Stimulated activated CD4-positive, alpha-beta T cell treated with anti-CD3 and anti-CD28 coated beads, TNF-alpha, amount 100 ng/mL, for 4 hours (primary cell): ENCODE results near the gene ZRANB3.
"Not testable (repeated sequence)": the region's sequence is repeated elsewhere in the genome, so short reads cannot be mapped to it uniquely, and the experiment has no call there.

Experiments used
- DNase-seq, 3 experiments: peaks; one replicate each; pipeline ENCODE4 v3.0.0-alpha.2; 2020; ENCODE audit warnings: low read depth in 3 of 3

The ZRANB3 gene

GRCh38 chr2:135335256-135335655 is 195.8 kb downstream of the ZRANB3 start:
- DNase-seq = no peak

DNA sequence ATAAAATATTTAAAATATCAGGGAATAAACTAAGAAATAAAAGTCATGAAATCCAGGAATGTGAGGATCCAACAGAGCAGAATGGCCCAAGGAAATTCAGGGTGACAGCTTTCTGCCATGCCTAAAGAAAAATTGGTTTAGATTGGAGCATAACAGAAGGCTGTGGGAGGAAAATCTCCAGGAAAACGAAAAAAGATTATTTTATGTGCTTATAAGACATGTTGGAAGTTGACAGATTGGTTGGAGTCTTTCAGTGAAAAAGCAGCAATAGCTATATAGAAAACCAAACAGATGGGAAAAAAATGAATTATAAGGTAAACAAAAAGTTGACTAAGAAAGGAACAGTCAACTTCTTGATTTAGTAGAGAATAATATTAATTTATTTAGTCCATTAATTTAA is 203.9 kb downstream of the ZRANB3 start:
- DNase-seq = no peak

GRCh38 chr2:135320465-135321355 is 210.3 kb downstream of the ZRANB3 start:
- DNase-seq = no peak

DNA sequence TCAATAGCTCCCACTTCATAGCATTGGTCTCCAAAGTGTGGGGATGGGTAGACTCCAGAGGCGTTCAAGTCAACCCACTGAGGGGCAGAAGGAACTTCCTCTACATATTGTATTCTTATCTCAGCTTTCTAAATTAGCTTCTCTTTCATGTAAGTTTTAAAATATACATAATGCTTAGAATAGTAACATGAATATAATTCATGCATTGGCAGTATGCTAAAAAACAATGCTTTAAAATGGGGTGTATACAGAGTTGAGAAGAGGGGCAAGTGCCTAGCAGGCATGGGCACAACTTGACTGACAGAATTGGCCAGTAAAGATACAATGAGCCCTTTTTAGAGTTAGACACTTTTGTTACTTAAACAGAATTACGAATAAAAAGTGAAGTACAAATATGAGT is 212.2 kb downstream of the ZRANB3 start:
- no peak for DNase-seq

GRCh38 chr2:135317375-135317774 is 213.6 kb downstream of the ZRANB3 start:
- no peak for DNase-seq

- DNase-seq = no peak
Observed at GRCh38 chr2:135311962-135312361, 219.1 kb downstream of the ZRANB3 start.

GRCh38 chr2:135311268-135311667 is 219.8 kb downstream of the ZRANB3 start:
- no peak for DNase-seq

GRCh38 chr2:135304694-135305093 is 226.3 kb downstream of the ZRANB3 start:
- no peak for DNase-seq

- DNase-seq = no peak
Observed at GRCh38 chr2:135299658-135300244, 231.3 kb downstream of the ZRANB3 start.

DNA sequence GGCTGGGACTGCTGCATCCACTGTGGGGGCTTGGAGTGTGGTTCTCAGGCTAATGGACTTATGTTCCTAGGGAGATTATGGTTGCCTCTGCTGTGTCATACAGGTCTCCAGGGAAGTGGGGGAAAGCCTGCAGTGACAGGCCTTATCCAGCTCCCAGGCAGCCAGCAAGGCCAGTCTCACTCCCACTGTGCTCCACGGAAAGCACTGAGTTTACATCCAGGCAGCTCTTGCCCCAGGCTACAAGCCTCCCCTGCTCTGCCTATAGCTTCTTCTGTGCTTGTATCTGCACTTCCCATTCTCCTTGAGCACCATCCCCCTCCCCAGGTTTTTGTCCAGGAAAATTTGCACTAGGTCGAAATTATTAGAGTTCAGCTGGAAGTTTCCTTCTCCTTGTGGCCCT is 231.9 kb downstream of the ZRANB3 start:
- no peak for DNase-seq

DNA sequence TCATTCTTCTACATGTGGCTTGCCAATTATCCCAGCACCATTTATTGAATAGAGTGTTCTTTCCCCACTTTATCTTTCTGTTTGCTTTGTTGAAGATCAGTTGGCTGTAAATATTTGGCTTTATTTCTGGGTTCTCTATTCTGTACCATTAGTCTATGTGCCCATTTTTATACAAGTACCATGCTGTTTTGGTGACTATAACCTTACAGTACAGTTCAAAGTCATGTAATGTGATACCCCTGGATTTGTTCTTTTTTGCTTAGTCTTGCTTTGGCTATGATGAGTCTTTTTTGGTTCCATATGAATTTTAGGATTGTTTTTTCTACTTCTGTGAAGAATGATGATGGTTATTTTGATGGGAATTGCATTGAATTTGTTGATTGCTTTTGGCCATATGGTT is 243.9 kb downstream of the ZRANB3 start:
- DNase-seq = not testable (repeated sequence)

DNA sequence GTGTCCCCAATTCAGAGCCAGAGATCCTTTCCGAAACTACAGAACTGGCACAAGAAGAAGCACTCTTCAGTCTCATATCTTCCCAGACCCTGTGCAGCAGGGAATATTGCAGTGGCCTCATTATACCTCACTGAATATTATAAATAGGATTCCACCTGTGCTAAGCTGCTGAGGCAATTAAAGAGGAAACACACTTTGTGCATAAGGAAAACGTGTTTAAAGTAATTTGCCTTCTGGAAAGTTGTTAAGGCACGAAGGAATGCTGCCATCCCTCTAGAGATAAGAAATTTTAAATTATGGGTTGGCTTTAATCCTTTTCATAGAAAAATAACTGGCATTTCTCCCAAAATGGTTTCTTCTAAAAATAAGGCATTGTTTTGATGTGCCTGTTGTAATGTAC is 245.6 kb downstream of the ZRANB3 start:
- no peak for DNase-seq

GRCh38 chr2:135281379-135281778 is 249.6 kb downstream of the ZRANB3 start:
- DNase-seq = no peak

GRCh38 chr2:135279209-135279608 is 251.8 kb downstream of the ZRANB3 start:
- no peak for DNase-seq

GRCh38 chr2:135276525-135276924 is 254.5 kb downstream of the ZRANB3 start:
- no peak for DNase-seq

DNA sequence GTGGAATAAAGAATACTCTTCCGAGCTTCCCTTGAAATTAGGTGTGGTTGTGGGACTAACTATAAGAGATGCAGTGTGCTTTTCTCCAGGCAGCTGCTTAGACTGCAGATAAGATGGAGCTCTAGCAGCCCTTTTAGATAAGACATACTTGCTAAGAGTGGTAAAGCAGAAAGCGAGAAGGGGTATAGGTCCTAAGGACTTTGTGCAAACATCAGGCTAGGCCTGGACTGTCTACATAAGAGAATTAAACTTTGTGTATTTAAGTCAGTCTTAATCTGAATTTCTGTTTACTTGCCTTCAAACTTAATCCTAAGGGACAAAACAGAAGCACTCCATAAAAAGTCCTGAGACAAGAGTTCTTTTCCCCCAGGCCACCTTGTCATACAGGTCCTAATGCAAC is 260.0 kb downstream of the ZRANB3 start:
- no peak for DNase-seq

GRCh38 chr2:135265960-135266490 is 265.0 kb downstream of the ZRANB3 start:
- DNase-seq = no peak

GRCh38 chr2:135259123-135259522 is 271.9 kb downstream of the ZRANB3 start:
- no peak for DNase-seq

- DNase-seq = no peak
Observed at GRCh38 chr2:135258193-135258592, 272.8 kb downstream of the ZRANB3 start.

DNA sequence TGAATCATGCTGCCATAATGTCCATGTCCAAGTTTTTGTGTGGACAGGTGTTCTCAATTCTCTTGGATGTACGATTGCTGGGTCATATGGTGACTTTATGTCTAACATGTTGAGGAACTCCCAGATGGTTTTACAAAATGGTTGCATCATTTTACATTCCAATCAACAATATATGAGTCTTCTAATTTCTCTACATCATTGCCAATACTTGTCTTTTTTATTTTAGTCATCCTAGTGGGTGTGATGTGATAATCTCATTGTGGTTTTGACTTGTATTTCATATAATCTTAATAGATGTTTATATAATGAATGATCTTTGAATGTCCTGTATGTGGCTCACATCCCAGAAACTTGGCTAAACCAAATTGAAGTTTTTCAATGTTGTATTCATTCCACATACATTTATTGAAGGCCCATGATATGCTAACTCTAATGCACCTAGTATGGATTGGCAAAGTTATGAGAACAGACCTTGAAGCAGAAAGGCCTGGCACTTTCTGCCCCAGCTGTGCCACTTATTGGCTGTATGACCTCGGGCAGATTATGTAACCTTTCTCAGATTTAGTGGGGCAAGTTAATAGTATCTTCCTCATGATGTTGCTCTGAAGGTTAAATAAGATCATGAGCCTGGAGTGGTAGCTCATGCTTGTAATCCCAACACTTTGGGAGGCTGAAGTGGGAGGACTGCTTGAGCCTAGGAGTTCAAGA is 273.5 kb downstream of the ZRANB3 start:
- DNase-seq = no peak

DNA sequence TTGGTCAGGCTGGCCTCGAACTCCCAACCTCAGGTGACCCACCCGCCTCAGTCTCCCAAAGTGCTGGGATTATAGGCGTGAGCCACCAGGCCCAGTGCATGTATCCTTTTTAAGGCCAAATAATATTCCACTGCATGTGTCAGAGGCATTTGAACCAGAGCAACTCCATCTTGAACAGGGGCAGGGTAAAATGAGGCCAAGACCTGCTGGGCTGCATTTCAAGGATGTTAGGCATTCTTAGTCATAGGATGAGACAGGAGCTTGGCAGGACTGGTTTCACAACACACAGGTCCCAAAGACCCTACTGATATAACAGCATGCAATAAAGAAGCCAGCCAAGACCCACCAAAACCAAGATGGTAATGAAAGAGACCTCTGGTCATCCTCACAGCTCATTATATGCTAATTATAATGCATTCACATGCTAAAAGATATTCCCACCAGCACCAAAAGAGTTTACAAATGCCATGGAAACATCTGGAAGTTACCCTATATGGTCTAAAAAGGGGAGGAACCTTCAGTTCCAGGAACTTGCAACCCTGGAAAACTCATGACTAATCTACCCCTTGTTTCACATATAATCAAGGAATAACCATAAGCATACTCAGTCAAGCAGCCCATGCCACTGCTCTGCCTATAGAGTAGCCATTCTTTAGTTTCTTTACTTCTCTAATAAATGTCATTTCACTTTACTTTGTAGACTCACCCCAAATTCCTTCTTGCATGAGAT is 274.3 kb downstream of the ZRANB3 start:
- no peak for DNase-seq

GRCh38 chr2:135255208-135255607 is 275.8 kb downstream of the ZRANB3 start:
- DNase-seq = no peak
